NCI-H345 (cell line): ENCODE data around the gene CLDN4.
"Not testable (repeated sequence)": the region's sequence is repeated elsewhere in the genome, so short reads cannot be mapped to it uniquely, and the experiment has no call there.

Experiments
- DNase-seq: peaks from one replicate; lab custom pipeline; 2025; lab: John Stamatoyannopoulos, UW

Gene CLDN4

GRCh38 chr7:73844131-73844547 lies 13.3 kb downstream of the CLDN4 start:
- no peak for DNase-seq

DNA sequence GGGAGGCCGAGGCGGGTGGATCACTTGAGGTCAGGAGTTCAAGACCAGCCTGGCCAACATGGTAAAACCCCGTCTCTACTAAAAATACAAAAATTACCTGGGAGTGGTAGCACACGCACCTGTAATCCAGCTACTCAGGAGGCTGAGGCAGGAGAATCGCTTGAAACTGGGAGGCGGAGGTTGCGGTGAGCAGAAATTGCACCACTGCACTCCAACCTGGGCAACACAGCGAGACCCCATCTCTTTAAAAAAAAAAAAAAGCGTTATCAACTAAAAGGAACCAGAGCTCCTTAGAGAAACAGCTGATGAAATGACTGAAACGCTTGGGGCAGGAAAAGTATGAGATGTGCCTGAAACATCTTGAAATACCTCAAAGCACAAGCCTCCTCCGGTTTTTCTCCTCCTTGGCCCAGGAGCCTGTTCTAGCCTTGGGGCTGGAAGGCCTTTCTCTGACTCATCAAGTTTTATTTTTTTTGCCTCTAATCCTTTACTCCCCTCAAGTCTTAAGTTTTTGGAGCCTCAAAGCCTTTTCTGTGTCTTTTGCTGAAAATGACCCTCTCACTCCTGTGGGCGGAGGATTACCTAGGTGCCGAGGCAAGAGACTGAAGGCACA lies 14.2 kb downstream of the CLDN4 start:
- DNase-seq, result no peak

DNA sequence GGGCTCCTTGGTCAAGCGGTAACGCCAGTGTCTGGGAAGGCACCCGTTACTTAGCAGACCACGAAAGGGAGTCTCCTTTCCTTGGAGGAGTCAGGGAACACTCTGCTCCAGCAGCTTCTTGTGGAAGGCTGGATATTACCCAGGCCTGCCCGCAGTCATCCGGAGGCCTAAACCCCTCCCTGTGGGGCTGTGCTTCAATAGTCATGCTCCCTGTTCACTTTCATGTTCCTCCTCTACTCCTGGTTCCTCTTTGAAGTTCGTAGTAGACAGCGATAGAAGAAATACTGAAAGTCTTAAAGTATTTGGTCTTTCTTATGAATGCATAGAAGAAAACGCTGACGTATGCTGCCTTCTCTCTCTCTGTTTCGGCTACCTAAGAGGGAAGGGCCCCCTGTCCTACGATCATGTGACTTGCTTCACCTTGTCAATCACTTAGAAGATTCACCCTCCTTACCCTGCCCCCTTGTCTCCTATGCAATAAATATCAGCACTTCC lies 15.0 kb downstream of the CLDN4 start:
- not testable (repeated sequence) for DNase-seq

DNA sequence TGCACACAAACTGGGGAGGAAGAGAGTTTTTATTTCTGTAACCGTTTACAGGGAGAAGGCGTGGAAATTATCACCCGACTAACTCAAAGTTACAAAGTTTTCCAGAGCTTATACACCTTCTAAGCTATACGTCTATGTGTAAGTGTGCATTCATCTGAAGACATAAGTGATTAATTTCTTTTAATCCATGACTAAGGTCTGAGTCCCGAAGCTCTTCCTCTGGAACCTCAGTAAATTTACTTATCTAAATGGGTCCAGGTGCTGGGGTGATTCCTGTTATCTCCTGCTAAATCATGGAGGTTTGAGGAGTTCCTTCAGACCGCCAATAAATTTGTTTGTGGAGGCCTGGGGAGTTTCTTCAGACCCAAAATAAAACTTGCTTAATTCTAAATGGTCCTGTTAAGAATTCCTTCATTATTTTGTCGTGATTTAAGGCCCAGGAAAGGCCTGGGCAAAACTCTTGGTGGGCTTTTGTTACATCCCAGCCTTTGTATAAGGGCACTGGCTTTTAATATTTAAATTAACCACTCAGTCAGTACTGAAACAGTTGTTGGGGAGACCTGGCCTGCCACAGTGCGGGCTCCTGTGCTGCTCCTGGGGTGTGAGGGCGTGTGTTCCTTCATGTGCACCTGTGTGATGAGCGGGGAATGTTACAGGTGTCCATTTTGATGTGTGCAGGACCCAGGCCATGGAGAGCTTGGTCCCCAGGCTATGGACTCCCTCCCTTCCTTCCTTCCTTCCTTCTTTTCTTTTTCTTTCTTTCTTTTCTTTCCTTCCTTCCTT lies 17.3 kb downstream of the CLDN4 start:
- DNase-seq, result no peak

GRCh38 chr7:73850781-73851207 lies 20.0 kb downstream of the CLDN4 start:
- no peak for DNase-seq

GRCh38 chr7:73851410-73852338 lies 20.9 kb downstream of the CLDN4 start:
- DNase-seq, result no peak

- no peak for DNase-seq
These were observed 21.7 kb downstream of the CLDN4 start for GRCh38 chr7:73852500-73852899.

GRCh38 chr7:73856941-73857340 lies 26.1 kb downstream of the CLDN4 start:
- DNase-seq, result no peak

DNA sequence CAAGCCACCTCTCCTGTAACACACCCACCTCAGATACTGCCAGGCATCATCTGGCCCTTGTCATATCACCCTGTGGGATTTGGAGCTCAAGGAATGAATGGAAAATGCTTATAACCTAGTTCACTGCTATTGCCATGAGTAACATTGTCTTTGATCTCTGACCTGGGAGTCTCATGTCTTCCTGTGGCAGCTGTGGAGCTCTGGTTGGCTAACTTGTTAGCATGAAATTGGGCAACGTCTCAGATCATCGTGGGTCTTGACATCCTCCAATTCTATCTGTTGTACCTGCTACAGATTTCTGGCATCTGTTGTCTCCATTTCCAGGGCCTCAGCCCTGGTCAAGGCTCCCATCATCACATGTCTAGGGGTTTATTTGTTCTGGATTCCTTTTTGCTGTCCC lies 28.0 kb downstream of the CLDN4 start:
- DNase-seq, result no peak

DNA sequence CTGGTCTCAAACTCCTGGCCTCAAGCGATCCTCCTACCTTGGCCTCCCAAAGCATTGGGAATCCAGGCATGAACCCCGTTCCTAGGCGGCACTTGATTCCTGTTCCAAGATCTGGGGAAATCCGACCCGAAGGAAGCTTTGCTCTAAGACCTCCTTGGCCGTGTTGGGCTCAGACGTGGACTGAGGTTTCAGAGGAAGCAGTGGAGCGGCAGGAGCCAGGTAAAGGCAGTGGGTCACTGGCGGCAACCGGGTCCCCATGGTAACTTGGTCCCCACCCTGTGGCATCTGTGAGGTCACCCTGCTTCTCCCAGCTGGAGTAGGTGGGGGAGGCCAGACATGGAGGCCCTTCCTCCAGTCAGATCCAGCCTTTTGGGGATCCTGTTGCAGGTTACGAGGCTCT lies 30.1 kb downstream of the CLDN4 start, which contains the start of gene TMEM270:
TMEM270 (plus strand) TSS at position 301 of the 400 bp plus-strand sequence; CDS start at position 337, 36 bp downstream.
- DNase-seq, result no peak

DNA sequence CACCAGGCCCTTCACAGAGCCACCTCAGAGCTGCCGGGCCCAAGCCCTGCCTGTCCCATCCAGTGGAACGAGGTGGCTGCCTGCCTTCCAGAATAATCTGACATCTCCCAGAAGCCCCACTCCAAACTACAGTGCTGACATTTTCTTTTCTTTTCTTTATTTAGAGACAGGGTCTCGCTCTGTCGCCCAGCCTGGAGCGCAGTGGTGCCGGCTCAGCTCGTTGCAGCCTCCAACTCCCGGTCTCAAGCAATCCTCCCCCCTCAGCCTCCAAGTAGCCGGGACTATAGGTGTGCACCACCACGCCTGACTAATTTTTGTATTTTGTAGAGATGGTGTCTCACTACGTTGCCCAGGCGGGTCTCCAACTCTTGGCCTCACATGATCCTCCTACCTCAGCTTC lies 30.5 kb downstream of the CLDN4 start:
- DNase-seq, result no peak

GRCh38 chr7:73864981-73865711 lies 34.4 kb downstream of the CLDN4 start:
- no peak for DNase-seq

DNA sequence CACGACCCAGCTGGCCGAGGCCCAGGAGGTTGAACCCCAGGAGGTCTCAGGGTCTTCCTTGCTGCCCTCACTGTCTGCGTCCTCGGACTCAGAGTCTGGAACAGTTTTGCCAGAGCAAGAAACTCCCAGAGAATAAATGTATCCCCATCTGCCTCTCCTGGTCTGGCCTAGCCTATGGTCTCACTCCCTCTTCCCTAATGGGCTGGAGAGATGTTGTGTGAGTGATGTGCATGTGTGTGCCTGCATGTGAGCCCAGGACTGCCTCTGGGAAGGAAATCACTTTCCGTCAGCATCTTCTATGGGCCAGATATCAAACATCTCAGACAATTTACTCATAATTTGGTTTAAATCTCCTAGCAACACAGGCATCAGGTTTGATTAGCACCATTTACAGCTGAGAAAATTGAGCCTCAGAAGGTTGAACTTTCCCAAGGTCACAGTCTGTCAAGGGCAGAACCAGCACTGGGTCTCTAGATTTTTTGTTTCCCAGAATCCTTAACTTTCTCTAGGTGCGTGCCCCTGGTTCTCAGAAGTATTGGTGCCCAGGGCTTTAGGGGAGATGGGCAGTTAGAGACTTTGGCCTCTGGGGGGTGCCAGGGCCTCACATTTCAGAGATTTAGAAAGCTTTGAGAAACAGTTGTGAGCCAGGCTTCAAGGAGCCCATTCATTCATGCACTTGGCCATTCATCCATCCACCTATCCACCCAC lies 35.1 kb downstream of the CLDN4 start:
- peak; percentile 19 for DNase-seq

DNA sequence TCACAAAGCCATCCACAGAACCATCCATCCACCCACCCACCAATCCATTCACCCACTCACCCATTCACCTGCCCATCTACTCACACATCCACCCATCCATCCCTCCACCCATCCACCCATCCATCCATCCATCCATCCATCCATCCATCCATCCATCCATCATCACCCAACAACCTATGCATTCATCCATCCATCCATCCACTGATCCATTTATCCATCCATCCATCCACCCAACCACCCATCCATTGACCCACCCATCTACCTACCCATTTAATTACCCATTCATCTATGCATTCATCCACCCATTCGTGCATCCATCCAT lies 35.6 kb downstream of the CLDN4 start:
- DNase-seq, result no peak

DNA sequence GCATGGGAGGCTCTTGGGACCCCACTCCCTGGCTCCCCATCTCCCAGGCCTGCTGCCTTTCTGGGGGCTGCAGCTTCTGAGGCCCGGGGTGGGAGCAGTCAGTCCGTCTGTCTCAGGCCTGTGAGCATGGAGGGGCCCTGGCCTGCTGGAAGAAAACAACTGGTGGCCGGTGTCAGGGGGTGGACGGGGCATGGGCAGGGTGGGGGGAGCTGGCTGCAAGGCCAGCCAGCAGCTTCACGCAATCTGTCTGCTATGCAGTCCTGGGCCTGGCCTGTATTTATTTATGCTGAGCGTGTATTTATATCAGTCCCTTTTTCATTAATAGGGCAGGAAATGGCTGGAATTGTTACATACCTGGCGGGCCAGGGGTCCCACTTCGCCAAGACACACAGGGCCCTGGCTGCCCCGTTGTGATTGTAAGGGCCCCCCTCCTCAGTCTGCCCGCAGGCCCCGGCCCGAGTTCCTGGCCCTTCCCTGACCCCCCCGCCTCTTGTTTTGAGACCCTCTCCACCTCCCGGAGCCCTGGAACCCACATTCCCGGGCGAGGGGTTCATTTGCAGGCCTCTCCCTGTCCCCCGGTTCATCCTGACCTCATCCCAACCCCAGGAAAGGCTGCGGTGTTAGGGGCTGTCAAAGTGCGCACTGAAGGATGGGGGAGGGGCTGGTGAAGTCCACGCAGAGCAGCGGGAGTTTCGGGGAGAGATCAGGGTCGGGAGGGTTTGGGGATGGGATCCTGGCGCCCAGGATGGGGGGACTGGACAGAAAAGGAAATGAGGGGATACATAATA lies 38.4 kb downstream of the CLDN4 start:
- DNase-seq, result no peak

DNA sequence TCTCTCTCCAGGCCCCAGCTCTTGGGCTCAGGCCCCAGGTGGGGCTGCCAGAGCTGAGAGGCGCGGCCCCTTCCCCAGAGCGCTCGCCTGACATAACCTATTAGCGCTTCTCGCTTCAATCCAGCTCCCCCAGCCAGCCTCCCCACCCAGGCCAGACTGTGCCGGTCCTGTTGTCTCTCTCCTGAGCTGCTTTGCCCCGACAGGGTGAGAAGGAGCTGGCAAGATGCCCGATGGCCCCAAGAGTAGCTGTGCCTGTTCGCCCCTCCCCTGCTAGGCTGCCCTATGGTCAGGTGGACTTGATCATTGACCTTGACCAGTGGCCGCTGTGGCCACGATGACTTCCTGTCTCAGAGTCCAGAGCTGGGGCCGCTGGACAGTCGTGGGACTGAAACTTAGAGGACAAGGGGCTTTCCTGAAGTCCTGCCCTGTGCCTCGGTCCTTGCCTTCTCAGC lies 39.3 kb downstream of the CLDN4 start:
- no peak for DNase-seq

DNA sequence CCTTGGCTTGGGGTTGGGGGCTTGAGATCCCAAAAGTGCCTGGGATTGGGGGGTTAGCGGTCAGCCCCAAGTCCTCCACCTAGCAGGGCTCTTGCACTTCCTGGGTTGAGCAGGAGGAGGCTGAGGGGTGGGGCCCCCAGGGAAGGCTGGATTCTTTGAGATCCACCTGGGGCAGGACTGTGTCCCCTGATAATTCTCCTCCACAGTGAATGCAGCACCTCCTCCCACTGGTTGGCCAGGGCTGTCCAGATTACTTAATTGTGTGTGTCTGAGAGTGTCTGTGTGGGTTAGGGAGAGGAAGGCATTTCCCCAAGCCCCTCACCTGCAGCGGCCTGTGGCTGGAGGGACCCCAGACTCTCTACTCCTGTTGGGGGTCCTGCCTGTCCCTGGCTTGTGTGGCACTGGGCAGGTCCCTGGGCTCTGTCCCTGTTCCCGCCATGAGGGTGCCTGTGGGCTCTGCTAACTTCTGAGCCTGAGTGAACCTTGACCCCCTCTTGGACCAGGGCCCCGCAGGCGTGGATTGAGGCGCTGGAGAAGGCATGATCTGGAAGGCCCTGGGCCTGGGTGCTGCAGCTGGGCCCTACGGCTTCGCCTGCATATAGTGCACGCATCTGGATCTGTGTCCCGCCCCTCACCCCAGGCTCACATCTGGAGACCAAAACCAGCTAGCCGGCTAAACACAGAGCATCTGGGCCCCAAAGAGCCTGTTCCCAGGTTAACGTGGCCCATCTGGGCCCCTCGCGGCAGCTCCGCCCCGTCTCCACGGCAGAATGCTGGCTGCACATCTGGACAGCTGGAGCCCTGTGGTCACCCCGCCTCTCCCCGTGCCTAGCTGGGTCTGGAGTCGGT lies 40.6 kb downstream of the CLDN4 start:
- DNase-seq, result no peak

- no peak for DNase-seq
These were observed 41.5 kb downstream of the CLDN4 start for GRCh38 chr7:73872056-73872908.
